HG03064 (cell line): ENCODE measurements around the gene RANBP9.

ENCODE experiments used
- ATAC-seq: cut with Tn5 transposase; IDR thresholded peaks from one replicate; pipeline ENCODE4 v1.9.1; 2021; ENCODE audit warnings: low read depth; ENCODE audit not compliant: unreplicated experiment

Gene RANBP9

DNA sequence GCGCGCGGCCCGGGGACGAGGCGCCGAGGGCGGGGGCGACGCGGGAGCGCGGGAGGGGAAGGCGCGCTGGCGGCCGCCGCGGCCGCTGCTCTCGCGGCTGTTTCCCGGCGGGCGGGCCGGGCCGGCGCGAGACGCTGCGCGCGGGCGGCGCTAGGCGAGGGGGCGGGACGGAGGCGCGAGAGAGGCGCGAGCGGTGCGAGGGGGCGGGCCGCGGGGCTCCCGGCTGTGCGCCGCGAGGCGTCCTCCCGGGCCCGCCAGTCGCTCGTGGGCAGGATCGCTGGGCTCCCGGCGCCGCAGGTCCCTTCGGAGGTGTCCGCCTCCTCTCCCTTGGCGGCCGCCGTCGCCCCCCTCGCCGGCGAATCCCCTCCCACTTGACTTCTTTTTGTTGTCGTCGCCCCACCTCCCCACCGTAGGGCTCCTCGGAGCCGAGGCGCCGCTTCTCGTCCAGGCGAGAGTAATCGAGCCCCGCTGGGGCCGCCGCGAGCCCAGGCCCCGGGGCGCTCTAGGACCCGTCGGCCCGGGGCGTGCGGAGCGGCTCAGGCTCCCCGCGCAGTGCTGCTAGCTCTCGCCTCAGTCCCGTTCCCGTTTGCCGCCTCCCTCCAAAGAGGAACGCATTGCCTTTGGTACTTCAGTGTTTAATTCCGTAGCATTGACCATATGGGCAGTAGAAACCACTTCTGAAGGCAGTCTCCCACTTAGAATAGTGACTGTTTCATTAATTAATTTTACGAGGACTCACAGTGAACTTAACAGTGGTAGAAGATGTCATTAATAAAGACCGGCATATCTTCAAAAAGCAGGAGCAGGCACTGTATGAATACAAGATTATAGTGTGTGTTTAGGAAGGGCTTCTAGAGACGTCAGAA is at the start of gene RANBP9:
Gene RANBP9 (minus strand): TSS at position 103 of the 866 bp plus-strand sequence. CDS start 330 bp downstream, outside the sequence.
- peak; percentile 77 for ATAC-seq

DNA sequence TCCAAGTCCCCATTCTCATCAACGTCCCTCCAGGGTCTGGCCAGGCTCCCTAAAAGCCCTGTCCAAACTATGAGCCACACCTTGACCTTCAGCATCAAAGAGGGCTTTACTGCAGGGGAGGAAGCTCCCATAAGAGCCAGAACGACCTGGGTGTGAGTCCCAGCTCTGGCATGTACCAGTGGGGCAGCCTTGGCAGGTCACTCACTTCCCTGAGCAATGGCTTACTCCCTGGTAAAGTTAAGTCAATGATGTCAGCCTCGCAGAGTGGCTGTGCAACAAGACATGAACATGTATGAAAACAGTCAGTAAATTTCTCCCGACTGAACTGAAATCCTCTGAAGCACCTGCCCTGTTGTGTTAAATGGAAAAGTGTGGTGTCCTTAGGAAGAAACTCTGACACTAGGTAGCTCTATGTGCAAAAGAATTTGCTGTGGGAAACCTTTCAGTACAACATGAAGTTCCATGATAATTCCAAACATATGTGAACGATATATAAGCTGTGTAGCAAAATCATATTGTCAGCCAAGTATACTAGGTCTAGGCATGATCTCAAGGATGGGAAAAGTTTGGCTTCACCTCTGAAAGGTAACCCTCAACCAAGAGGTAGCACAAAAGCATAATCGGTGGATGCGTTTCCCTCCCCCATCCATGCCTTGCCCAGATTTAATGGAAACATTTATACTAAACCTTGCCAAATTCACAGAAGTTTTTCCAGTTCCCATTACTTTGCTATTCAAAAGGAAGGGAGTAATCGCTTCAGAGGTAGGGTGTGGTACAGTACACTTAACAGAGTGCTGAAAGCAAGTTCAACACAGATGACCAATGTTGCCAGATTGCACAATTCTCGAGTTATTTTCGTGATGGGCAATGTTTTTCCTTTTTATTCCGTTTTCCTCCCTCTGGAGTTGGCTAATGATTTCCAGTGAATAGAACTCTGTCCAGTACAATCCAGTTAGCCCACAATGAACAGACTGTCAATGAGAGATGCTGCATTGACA is 49.0 kb upstream of the RANBP9 start:
- ATAC-seq = no peak

- ATAC-seq = no peak
These were observed 47.4 kb upstream of the RANBP9 start for GRCh38 chr6:13759025-13759424.

DNA sequence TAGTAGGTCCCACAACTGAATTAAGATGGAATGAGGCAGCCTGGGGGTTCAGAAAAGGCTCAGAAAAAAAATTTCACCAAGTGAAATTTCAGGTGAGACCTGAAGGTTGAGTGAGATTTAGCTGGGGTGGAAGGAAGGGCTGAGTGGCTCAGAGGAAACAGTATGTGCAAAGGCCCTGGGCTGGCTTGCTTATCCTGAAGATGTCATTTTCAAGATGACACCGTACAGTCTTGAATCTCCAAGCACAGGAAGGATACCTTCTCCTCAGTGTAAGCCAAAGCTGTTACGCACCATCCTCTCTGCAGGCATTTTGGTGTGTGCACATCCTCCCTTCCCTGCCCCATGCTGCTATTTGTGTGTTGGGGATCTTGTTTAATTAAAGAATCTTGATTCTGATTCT is 43.0 kb upstream of the RANBP9 start:
- no peak for ATAC-seq

- no peak for ATAC-seq
These were observed 32.1 kb upstream of the RANBP9 start for GRCh38 chr6:13743736-13744127.

DNA sequence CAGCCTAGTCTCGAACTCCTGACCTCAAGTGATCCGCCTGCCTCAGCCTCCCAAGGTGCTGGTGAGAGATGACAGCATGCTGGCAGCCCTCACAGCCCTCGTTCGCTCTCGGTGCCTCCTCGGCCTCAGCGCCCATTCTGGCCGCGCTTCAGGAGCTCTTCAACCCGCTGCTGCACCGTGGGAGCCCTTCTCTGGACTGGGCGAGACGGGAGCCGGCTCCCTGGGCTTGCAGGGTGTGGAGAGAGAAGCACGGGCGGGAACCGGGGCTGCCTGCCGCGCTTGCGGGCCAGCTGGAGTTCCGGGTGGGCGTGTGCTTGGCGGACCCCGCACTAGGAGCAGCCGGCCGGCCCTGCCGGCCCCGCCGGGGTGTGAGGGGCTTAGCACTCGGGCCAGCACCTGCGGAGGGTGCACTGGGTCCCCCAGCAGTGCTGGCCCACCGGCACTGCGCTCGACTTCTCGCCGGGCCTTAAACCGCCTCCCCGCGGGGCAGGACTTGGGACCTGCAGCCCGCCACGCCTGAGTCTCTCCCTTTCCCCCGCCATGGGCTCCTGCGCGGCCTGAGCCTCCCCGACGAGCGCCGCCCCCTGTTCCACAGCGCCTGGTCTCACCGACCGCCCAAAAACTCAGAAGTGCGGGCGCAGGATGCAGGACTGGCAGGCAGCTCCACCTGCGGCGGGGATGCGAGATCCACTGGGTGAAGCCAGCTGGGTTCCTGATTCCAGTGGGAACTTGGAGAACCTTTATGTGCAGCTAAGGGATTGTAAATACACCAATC is 31.5 kb upstream of the RANBP9 start:
- no peak for ATAC-seq

GRCh38 chr6:13741365-13741764 is 29.7 kb upstream of the RANBP9 start:
- ATAC-seq = no peak

- no peak for ATAC-seq
These were observed 23.4 kb upstream of the RANBP9 start for GRCh38 chr6:13735031-13735430.

GRCh38 chr6:13733178-13733887 is 21.7 kb upstream of the RANBP9 start:
- ATAC-seq = no peak

GRCh38 chr6:13730704-13731103 is 19.1 kb upstream of the RANBP9 start:
- ATAC-seq = no peak

DNA sequence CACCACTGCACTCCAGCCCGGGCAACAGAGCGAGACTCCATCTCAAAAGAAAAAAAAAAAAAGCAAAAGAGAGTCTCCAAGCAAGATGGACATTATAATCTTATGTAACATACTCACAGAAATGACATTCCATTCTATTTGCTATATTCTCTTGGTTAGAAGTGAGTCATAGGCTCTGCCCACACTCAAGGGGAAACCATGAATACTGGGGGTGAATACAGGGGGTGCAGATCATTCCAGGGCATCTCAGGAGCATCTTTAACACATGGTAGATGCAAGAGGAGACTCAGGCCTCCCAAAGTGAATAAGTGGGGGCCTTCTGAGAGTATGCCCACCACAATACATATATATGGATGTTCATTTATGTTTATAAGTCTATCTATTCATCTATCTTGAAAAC is 18.3 kb upstream of the RANBP9 start:
- no peak for ATAC-seq

DNA sequence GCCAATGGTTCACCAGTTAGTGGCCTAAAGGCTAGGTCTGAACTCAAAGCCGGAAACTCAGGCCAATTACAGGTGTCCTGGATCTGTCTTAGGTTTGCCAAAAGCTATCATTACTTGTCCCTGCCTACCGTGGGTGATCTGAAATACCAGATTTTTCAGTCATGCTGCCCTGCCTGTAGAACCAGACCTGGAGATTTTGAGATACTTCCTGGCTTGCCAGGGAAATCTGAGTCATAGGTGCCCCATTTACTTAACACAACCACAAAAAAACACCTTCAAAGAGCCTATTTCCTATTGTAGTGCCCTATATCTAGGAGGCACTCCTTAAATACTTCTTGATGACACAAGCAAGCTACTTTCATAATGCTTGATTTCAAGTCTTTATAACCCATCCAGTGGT is 13.9 kb upstream of the RANBP9 start:
- ATAC-seq = no peak

GRCh38 chr6:13725052-13725451 is 13.4 kb upstream of the RANBP9 start:
- ATAC-seq = no peak

DNA sequence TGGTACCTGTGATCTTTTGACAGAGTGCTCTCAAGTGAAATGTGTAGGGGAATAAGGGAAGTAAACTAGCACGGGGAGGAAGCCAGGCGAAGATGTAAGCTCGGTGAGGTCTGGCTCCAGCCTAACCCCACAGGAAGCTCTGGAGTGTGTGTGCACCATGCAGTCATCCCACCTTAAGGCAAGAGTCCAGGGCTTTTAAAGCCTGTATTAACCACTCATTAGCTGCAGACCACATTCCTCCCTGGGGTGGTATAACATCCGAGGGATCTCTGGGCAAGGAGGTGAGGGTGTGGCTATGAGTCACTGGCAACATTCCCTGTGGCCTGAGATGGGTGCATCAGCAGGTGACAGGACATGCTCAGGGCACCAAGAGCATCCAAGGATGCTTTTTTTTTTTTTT is 12.5 kb upstream of the RANBP9 start:
- ATAC-seq = no peak

- ATAC-seq = no peak
These were observed 11.2 kb upstream of the RANBP9 start for GRCh38 chr6:13722880-13723279.

DNA sequence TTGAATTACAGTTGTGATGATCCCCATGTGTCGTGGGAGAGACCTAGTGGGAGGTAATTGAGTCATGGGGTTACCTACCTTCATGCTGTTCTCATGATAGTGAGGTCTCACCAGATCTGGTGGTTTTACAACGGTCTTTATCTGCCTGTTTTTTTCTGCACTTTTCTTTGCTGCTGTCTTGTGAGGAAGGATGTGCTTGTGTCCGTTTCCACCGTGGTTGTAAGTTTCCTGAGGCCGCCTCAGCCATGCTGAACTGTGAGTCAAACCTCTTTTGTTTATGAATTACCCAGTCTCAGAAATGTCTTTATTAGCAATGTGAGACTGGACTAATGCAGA is 6.5 kb upstream of the RANBP9 start:
- no peak for ATAC-seq

DNA sequence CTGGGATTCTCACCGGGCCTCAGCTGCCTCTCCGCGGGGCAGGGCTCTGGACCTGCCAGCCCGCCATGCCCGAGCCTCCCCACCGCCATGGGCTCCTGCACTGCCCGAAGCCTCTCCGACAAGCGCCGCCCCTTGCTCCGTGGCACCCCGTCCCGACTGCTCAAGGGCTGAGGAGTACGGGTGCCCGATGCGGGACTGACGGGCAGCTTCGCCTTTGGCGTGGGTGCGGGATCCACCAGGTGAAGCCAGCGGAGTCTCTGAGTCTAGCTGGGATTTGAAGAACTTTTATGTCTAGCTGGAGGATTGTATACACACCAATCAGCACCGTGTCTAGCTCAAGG is 5.3 kb upstream of the RANBP9 start:
- ATAC-seq = no peak

DNA sequence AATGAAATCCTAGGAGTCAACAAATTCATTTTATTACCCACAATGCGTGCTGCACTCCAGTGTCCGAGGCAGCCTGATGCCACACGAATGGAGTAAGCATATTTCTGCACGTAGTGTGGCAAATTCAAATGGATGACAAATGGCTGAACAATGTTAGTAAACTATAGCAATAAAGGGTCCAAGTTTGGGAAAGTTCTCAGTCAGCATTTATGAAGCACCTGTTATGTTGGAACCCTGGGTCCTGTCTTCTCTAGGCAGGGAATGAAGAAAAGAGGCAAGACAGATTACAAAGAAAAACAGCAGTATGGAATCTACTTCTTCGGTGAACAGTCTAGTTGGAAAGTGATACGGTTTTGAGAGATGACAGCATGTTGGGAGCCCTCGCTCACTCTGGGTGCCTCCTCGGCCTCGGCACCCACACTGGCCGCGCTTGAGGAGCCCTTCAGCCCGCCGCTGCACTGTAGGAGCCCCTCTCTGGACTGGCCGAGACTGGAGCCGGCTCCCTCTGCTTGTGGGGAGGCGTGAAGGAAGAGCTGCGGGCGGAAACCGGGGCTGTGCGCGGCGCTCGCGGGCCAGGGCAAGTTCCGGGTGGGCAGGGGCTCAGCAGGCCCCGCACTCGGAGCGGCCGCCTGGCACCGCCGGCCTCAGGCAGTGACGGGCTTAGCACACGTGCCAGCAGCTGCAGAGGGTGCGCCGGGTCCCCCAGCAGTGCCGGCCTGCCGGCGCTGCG is 4.8 kb upstream of the RANBP9 start:
- ATAC-seq = no peak

- no peak for ATAC-seq
These were observed 3.8 kb upstream of the RANBP9 start for GRCh38 chr6:13715444-13715883.

DNA sequence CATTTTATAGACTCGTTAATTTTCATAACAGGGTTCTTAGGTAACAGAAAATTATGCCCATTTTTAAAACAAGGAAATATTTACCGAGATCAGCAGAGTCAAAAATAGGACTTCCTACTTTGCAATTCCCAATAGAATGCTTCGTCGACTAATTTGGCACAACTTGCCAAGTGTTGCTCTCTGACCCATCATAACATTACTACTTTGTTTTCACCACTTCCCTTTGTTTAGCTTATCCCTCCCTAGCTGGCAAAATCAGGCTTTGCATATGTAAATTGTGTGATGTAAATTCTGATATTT is 914 bp upstream of the RANBP9 start:
- no peak for ATAC-seq
